Activated B cell treated with CpG ODN at 0.5 μM for 24 hours (primary cell): Measurements from ENCODE around the gene C1orf35. TPM values are rescaled to one million over a fixed set of nuclear protein-coding genes. Genes with fewer than 3 reads are reported as not detected.

Source experiments
- ATAC-seq: fragments of 200-7000 bp; cut with Tn5 transposase; one replicate; pipeline ENCODE4 v1.10.0; 2021; ENCODE audit warnings: low read depth, mild to moderate bottlenecking, moderate library complexity
- CTCF ChIA-PET: fragments of 350-600 bp; sonication (Branson Sonifier 250); formaldehyde crosslinking; loops from one replicate; lab custom pipeline; 2021; ENCODE audit warnings: antibody characterized with exemption; lab: Charles Lee
- POLR2A ChIA-PET: fragments of 350-600 bp; sonication (Branson Sonifier 250); formaldehyde crosslinking; loops from one replicate; lab custom pipeline; 2021; ENCODE audit warnings: antibody characterized with exemption; lab: Charles Lee
- DNase-seq: peaks from one replicate; pipeline ENCODE4 v3.0.0; 2022
- H3K27ac Mint-ChIP-seq: one replicate; pipeline ENCODE4 v1.8.0; 2020; ENCODE audit warnings: mixed read lengths
- H3K27me3 Mint-ChIP-seq: one replicate; pipeline ENCODE4 v1.8.0; 2021; ENCODE audit warnings: mixed read lengths
- H3K36me3 Mint-ChIP-seq: one replicate; pipeline ENCODE4 v1.8.0; 2021; ENCODE audit warnings: low read depth, mixed read lengths
- H3K4me1 Mint-ChIP-seq: one replicate; pipeline ENCODE4 v1.8.0; 2021; ENCODE audit warnings: mixed read lengths
- H3K4me3 Mint-ChIP-seq: one replicate; pipeline ENCODE4 v1.8.0; 2020; ENCODE audit warnings: mild to moderate bottlenecking, mixed read lengths
- H3K9me3 Mint-ChIP-seq: one replicate; pipeline ENCODE4 v1.8.0; 2020; ENCODE audit warnings: mixed read lengths
- CTCF ChIP-seq: fragments of 200-600 bp; IDR thresholded peaks from one replicate; pipeline ENCODE4 v1.8.0; 2022; ENCODE audit warnings: antibody characterized with exemption, mild to moderate bottlenecking
- intact Hi-C: fragments of 100-400 bp; cut with micrococcal nuclease; formaldehyde crosslinking; loops from one replicate; pipeline ENCODE4 v1.15.1; 2024
- total RNA-seq: library from RNA; stranded (reverse); gene quantifications from 2 replicates; pipeline ENCODE4 v1.2.3, GENCODE V29; 2022

C1orf35 gene
- total RNA-seq, 1 donor from 2014 or later: 11.9 TPM

GRCh38 chr1:228148196-228148861, 45.2 kb upstream of the C1orf35 start:
- intact Hi-C loops: no loop called here
- Mint-ChIP-seq H3K9me3 (no peaks in the 10 kb centered on the region), H3K27me3 (no peaks in the 10 kb centered on the region), H3K27ac (no peak overlapping the region), H3K36me3 (peaks cover 21% of the 10 kb centered on the region), H3K4me3 (no peak overlapping the region), H3K4me1 (peaks cover 10% of the 10 kb centered on the region)
- POLR2A ChIA-PET: interaction anchor here (1.2 kb wide), 1 partner anchor 17 kb away, joined by 3 read pairs; no protein-coding TSS in a partner anchor
- no peak for TF ChIP-seq CTCF
- CTCF ChIA-PET: no interaction called here
- ATAC-seq: no peak
- no peak for DNase-seq

- TF ChIP-seq CTCF: no peak
- DNase-seq: no peak
- no peak for ATAC-seq
- H3K4me3 Mint-ChIP-seq: no peak overlapping the region
- peaks cover 21% of the 10 kb centered on the region for H3K36me3 Mint-ChIP-seq
- ChIA-PET POLR2A (interaction anchor here (1.2 kb wide), 1 partner anchor 17 kb away, joined by 3 read pairs; no protein-coding TSS in a partner anchor), CTCF (no interaction called here)
- H3K27me3 Mint-ChIP-seq: no peaks in the 10 kb centered on the region
- H3K9me3 Mint-ChIP-seq: no peaks in the 10 kb centered on the region
- H3K27ac Mint-ChIP-seq: no peak overlapping the region
- H3K4me1 Mint-ChIP-seq: peaks cover 16% of the 10 kb centered on the region
- intact Hi-C loops: no loop called here
Measured at GRCh38 chr1:228147768-228148167, 44.6 kb upstream of the C1orf35 start.

GRCh38 chr1:228147151-228147693, 44.1 kb upstream of the C1orf35 start:
- intact Hi-C loops: no loop called here
- no peak for TF ChIP-seq CTCF

GRCh38 chr1:228146417-228147150, 43.5 kb upstream of the C1orf35 start:
- no peak for DNase-seq
- CTCF ChIA-PET: no interaction called here
- peaks cover 21% of the 10 kb centered on the region for H3K36me3 Mint-ChIP-seq
- H3K27ac Mint-ChIP-seq: no peak overlapping the region
- no peaks in the 10 kb centered on the region for H3K27me3 Mint-ChIP-seq
- ATAC-seq: no peak
- no peak overlapping the region for H3K4me3 Mint-ChIP-seq
- intact Hi-C loops: no loop called here
- TF ChIP-seq CTCF: no peak
- POLR2A ChIA-PET: no interaction called here
- peaks cover 28% of the 10 kb centered on the region for H3K4me1 Mint-ChIP-seq
- H3K9me3 Mint-ChIP-seq: no peaks in the 10 kb centered on the region

More at GRCh38 chr1:228147151-228147693, 44.1 kb upstream of the C1orf35 start:
- Mint-ChIP-seq H3K27ac (no peak overlapping the region), H3K4me3 (no peak overlapping the region), H3K27me3 (no peaks in the 10 kb centered on the region), H3K36me3 (peaks cover 21% of the 10 kb centered on the region), H3K9me3 (no peaks in the 10 kb centered on the region), H3K4me1 (peaks cover 21% of the 10 kb centered on the region)
- ChIA-PET CTCF (no interaction called here), POLR2A (no interaction called here)
- ATAC-seq (no peak), DNase-seq (no peak)
